SK-N-MC (cell line): ENCODE data around the gene TRIM73.
"Not testable (repeated sequence)": the region's sequence is repeated elsewhere in the genome, so short reads cannot be mapped to it uniquely, and the experiment has no call there.

Experiments used
- DNase-seq: peaks from one replicate; pipeline ENCODE4 v3.0.0-alpha.2; 2011; ENCODE audit warnings: low read depth, low spot score
- H3K27ac ChIP-seq: fragments of 200-600 bp; sonication (generic); 2 replicates; pipeline ENCODE4 v1.5.1; 2016; ENCODE audit warnings: mixed run types
- H3K36me3 ChIP-seq: fragments of 200-600 bp; sonication (generic); 2 replicates; pipeline ENCODE4 v1.6.1; 2017; ENCODE audit warnings: antibody characterized with exemption, low read length, mixed read lengths; ENCODE audit not compliant: insufficient read depth
- H3K4me3 ChIP-seq: fragments of 200-600 bp; sonication (generic); 2 replicates; pipeline ENCODE4 v1.5.1; 2016
- H3K9ac ChIP-seq: fragments of 200-600 bp; sonication (generic); 2 replicates; pipeline ENCODE4 v1.8.0; 2017; ENCODE audit warnings: mixed run types, mixed read lengths; ENCODE audit not compliant: insufficient read length
- H3K9me3 ChIP-seq: fragments of 200-600 bp; sonication (generic); 2 replicates; pipeline ENCODE4 v1.6.1; 2017; ENCODE audit warnings: low read depth, mild to moderate bottlenecking, antibody characterized with exemption, low read length, moderate library complexity, mixed read lengths
- POLR2AphosphoS5 ChIP-seq: IDR thresholded peaks from 2 replicates; pipeline ENCODE4 v1.6.1; 2012; ENCODE audit warnings: mild to moderate bottlenecking, low read depth, low read length, borderline replicate concordance

The TRIM73 gene

GRCh38 chr7:75395329-75395728, at the start of gene TRIM73:
Gene TRIM73 (plus strand): TSS chr7:75395629. CDS start chr7:75398934, 3,305 bp downstream.
- not testable (repeated sequence) for H3K9ac ChIP-seq, H3K36me3 ChIP-seq, H3K4me3 ChIP-seq, H3K9me3 ChIP-seq, DNase-seq, H3K27ac ChIP-seq

DNA sequence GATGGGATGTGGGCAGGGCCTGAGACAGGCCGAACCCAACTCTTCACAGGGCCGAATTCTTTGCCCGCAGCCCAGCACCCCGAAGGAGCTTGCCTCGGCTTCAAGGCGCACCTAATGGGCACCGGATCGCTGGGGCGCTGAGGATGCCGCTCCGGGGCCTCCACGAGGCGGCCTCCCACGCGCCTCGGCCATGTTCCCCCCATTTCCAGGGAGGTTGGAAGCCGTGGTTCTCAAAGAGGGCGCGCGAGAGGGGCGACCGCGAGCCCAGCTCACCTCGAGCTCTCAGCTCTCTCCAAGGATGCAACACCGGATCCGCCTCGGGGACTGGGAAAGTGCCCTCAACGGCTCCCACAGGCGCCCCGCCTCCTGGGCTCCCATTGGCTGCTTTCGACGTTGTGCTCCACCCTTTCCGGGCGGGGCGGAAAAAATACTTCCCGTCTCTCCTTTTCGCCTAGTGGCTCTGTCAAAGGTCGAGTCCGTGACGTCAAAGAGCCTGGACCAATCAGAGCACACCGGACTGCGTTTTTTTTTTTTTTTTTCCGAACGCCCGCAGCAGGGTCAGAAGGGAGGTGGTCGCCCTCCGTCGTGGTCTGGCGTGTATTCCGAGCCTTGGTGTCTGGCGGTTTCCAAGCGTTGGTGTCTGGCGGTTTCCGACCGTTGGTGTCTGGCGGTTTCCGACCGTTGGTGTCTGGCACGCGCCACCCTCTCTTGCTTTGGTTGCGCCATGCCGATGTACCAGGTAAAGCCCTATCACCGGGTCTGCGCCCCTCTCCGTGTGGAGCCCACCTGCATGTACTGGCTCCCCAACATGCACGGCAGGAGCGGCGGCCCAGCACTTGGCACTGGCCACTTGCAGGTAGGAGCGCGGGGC, 36.5 kb upstream of the TRIM73 start:
- not testable (repeated sequence) for H3K36me3 ChIP-seq, H3K9me3 ChIP-seq, DNase-seq, H3K27ac ChIP-seq, H3K9ac ChIP-seq
- peak overlapping the region; percentile 65 for H3K4me3 ChIP-seq
- TF ChIP-seq POLR2AphosphoS5: peak; percentile 28; the same call in 1 of the 2 replicates

DNA sequence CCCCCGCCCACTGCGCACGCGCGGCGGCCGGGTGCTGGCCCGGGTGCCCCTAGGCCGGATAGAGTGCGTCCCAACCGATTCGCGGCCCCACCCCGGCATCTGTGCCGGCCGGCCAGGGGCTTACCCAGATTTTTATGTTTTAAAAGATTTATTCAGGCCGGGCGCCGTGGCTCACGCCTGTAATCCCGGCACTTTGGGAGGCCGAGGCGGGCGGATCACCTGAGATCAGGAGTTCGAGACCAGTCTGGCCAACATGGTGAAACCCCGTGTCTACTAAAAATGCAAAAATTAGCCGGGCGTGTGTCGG, 35.9 kb upstream of the TRIM73 start:
- H3K9ac ChIP-seq, H3K27ac ChIP-seq, DNase-seq, H3K36me3 ChIP-seq, H3K9me3 ChIP-seq: not testable (repeated sequence)
- peak overlapping the region; percentile 65 for H3K4me3 ChIP-seq

DNA sequence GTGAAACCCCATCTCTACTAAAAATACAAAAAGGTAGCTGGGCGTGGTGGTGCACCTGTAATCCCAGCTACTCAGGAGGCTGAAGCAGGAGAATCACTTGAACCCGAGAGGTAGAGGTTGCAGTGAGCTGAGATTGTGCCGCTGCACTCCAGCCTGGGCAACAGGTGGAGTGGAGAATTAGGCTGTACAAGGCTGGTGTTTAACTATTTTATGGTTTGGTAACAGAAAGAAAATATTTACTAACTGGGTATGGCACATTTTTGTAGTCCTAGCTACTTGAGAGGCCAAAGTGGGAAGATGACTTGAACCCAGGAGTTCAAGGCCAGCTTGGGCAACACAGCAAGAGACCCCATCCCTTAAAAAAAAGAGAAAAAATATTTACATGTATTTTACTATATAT, 31.4 kb upstream of the TRIM73 start:
- H3K36me3 ChIP-seq, DNase-seq, H3K4me3 ChIP-seq, H3K27ac ChIP-seq, H3K9me3 ChIP-seq, H3K9ac ChIP-seq: not testable (repeated sequence)

DNA sequence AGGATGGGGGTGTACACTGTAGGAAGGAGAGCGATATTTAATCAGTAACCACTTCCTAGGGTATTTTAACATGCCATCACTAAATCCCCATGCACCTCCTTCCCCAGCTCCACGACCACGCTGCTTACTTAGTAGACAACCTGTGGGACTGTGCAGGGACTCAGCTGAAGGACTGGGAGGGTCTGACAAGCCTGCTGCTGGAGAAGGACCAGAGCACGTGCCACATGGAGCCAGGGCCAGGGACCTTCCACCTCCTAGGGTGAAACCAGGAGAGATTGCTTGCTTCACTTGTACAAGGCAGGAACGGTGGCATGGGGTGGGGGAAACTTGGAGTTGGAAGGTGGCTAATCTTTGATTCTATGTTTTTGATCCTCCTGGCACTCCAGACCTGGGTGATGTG, 28.8 kb upstream of the TRIM73 start:
- not testable (repeated sequence) for H3K9ac ChIP-seq, H3K36me3 ChIP-seq, H3K27ac ChIP-seq, DNase-seq, H3K9me3 ChIP-seq, H3K4me3 ChIP-seq

GRCh38 chr7:75367313-75367712, 28.1 kb upstream of the TRIM73 start:
- H3K4me3 ChIP-seq, DNase-seq, H3K27ac ChIP-seq, H3K36me3 ChIP-seq, H3K9ac ChIP-seq, H3K9me3 ChIP-seq: not testable (repeated sequence)

DNA sequence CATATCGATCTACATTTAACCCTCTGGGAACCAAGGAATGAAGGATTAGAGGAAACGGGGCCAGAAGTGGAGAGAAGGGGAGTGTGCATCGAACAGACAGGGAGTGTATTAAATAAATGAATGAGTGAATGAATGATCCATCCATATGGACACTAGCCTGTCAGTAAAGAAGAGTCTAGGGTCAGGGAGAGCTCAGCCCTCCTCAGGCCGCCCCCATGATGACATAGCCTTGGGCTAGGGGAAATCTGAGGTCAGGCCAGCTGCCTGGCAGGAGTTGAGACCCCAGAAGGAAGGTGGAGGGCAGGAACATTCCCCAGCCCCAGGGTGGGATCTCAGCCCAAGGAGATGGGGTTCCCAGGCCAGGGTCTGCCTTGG, 21.3 kb upstream of the TRIM73 start:
- H3K9me3 ChIP-seq, H3K9ac ChIP-seq, H3K4me3 ChIP-seq, H3K36me3 ChIP-seq, H3K27ac ChIP-seq, DNase-seq: not testable (repeated sequence)

DNA sequence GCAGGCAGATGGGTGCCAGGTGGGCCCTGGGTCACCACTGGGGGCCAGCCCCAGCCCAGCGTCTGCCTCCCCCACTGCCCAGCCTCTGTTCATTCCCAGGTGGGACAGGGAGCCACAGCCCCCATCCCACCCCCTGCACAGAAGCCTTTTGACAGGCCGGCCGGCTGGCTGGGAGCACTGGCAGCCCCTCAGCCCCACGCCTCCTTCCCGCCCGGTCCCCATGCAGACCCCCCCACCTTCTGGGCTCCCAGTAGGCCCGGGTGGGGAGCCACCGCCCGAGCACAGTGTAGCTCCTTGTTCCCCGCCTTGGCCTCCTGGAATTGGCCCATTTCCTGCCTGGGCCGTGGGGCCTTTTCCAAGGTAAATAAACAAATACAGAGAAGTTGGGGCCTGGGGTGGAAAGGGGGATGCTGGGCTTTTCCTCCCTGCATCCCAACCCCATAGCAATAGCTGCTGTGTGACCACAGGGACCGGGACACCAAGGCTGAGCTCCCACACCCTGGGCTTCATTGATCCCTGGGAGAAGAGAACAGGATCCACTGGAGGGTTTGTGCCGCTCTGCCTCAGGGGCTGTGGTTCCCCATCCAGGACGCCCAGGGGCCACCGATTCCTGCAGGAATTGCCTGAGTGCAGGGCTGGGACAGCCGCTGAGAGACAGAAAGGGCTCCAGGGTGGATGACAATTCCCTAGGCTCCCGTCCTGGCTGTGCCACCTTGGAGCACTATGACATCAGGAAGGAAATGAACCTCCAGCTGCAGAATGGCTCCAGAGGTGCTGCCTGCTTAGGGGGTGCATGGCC, 20.7 kb upstream of the TRIM73 start:
- not testable (repeated sequence) for H3K4me3 ChIP-seq, H3K9ac ChIP-seq, H3K36me3 ChIP-seq, DNase-seq, H3K9me3 ChIP-seq, H3K27ac ChIP-seq

DNA sequence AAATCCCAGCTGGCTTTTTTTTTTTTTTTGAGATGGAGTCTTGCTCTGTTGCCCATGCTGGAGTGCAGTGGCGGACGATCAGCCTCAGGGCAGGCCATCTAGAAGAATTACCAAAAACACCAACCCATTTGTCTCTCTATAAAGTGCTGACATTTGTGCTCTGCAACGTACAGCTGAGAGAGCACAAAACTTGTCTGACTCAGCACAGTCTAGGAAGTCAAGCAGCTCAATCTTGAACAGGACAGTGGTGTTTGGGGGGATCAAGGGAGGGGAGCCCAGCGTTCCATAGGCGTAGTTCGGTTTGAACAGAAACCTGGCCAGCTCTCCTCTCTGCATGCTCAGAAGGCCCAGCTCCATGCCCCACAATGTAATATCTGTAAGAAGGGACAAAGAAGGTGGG, 2.2 kb upstream of the TRIM73 start:
- not testable (repeated sequence) for H3K9me3 ChIP-seq, H3K9ac ChIP-seq, H3K36me3 ChIP-seq, DNase-seq, H3K4me3 ChIP-seq, H3K27ac ChIP-seq

DNA sequence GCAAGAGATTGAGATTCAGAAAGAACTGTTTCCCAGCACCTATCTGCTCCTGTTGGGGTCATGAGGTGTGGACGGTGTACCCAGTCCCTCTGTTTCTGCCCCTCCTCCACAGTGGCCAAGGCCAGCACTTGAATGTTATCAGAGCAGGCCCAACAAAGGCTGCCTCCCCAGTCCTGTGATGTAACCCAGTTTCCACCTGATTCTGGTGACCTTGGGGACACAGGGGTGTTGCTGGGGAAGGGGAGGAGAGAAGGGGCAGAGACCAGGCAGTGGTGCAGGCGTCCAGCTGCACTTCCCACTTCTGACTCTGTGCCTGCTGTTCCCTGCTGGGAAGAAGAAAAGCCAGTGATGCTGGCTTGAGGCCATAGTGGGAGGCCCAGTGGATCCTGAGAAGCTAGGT, 2.4 kb downstream of the TRIM73 start:
- H3K27ac ChIP-seq, H3K9ac ChIP-seq, H3K9me3 ChIP-seq, H3K4me3 ChIP-seq, H3K36me3 ChIP-seq, DNase-seq: not testable (repeated sequence)

DNA sequence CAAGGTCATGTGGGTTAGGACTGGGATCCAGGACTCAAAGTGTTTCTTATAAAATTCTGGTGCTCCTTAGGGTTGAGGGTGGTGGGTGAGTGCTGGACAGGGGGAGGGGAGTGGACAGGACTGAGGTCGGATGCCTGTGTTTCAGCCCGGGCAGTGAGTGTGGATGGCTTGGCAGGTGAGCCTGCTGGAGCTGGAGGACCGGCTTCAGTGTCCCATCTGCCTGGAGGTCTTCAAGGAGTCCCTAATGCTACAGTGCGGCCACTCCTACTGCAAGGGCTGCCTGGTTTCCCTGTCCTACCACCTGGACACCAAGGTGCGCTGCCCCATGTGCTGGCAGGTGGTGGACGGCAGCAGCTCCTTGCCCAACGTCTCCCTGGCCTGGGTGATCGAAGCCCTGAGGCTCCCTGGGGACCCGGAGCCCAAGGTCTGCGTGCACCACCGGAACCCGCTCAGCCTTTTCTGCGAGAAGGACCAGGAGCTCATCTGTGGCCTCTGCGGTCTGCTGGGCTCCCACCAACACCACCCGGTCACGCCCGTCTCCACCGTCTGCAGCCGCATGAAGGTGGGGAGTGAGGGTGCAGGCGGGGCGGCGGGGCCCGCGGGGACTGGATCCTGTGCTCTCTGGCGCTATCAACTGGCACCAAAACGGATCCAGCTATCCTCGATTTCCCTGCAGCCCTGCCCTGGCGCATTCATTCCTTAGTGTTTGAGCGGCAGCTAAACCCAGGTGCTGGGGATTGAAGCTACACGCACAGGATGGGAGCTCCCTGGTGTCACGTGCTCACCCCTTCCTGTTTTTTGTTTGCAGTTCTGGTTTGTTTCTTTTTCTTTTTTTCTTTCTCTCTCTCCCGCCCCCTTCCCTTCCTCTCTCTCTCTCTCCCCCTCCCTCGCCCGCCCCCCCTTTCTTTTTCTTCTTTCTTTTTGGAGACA, 3.6 kb downstream of the TRIM73 start:
- DNase-seq, H3K27ac ChIP-seq, H3K4me3 ChIP-seq, H3K9ac ChIP-seq, H3K36me3 ChIP-seq, H3K9me3 ChIP-seq: not testable (repeated sequence)

- not testable (repeated sequence) for DNase-seq, H3K9ac ChIP-seq, H3K9me3 ChIP-seq, H3K4me3 ChIP-seq, H3K27ac ChIP-seq, H3K36me3 ChIP-seq
Measured at GRCh38 chr7:75400575-75400974, 5.1 kb downstream of the TRIM73 start.

- not testable (repeated sequence) for H3K9ac ChIP-seq, H3K36me3 ChIP-seq, H3K9me3 ChIP-seq, H3K4me3 ChIP-seq, H3K27ac ChIP-seq, DNase-seq
Measured at GRCh38 chr7:75403455-75404443, 8.3 kb downstream of the TRIM73 start.
